ENCODE measurements around the gene TXNRD3.

TXNRD3 gene

GRCh38 chr3:126654571-126655383 lies at the start of gene TXNRD3:
Gene TXNRD3, minus strand, starts transcription at chr3:126655124.
- ChIA-PET POLR2A (ENCODE audit: low non-redundant PET) (interaction anchor here (0.6 kb wide), 1 partner anchor 8 kb away, joined by 3 read pairs; no protein-coding TSS in a partner anchor), CTCF (interaction anchor here (0.6 kb wide), 1 partner anchor 889 kb away, joined by 4 read pairs; no protein-coding TSS in a partner anchor)
- peak within 1 kb of the TSS; percentile 70 for H3K27ac ChIP-seq

DNA sequence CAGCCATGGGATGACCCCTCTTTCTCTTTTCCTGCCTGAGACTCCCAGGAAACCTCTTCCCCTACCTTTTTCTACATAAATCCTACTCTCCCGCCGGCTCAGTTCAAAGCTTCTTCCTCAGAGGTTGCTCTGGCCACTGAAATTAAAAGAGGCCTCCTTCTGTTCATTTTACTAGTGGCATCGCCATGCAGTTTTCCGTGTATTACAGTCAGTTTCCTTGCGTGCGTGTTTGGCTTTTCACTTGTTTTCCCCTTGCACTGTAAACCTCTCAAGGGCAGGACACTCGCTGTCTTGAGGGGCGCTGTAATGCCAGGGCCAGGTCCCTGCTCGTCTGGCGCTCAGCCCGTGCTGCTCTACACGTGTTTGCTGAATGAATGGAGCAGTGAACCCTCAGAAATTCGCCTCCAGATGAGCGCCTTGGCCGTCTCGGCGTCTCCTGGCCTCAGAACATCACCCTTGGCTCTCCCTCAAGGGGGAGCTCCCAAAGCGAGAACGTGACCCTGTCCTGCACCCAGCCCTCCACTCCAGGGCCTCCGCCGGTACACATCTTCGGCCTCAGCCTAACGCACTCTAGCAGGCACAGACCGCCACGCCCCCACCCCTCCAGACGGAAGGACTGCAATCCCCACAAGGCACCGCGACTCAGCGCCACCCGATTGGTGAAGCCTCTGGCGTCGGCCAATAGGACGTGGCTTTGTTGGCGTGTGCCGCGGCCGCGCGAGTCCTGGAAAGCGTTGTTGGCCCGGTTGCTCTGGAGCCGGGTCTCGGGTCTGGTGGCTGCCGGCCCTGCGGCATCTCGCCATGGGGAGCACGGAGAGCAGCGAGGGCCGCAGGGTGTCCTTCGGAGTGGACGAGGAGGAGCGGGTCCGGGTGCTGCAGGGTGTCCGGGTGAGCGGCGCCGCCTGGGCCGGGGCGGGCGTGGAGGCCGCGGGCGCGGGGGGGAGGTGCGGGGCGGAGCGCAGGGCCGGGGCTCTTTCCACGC lies 48.9 kb upstream of the TXNRD3 start, which contains the start of gene CHCHD6:
CHCHD6 (plus strand) TSS at position 729 of the 982 bp plus-strand sequence; CDS start at position 802, 73 bp downstream.
- ChIA-PET POLR2A (ENCODE audit: low non-redundant PET) (no interaction called here), CTCF (interaction anchor here (0.6 kb wide), 1 partner anchor 291 kb away, joined by 4 read pairs; no protein-coding TSS in a partner anchor)
- peak; percentile 100 for DNase-seq (ENCODE audit: low spot score)
- H3K27ac ChIP-seq: no peak within 1 kb of the TSS; the same call in 1 of the 2 replicates
- TF ChIP-seq, protein P1, sequence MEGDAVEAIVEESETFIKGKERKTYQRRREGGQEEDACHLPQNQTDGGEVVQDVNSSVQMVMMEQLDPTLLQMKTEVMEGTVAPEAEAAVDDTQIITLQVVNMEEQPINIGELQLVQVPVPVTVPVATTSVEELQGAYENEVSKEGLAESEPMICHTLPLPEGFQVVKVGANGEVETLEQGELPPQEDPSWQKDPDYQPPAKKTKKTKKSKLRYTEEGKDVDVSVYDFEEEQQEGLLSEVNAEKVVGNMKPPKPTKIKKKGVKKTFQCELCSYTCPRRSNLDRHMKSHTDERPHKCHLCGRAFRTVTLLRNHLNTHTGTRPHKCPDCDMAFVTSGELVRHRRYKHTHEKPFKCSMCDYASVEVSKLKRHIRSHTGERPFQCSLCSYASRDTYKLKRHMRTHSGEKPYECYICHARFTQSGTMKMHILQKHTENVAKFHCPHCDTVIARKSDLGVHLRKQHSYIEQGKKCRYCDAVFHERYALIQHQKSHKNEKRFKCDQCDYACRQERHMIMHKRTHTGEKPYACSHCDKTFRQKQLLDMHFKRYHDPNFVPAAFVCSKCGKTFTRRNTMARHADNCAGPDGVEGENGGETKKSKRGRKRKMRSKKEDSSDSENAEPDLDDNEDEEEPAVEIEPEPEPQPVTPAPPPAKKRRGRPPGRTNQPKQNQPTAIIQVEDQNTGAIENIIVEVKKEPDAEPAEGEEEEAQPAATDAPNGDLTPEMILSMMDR (conservative IDR thresholded peaks at IDR 0.05; ENCODE audit: low read depth): no peak

More at GRCh38 chr3:126654571-126655383, at the start of gene TXNRD3:
- TF ChIP-seq, protein P1 (conservative IDR thresholded peaks at IDR 0.05; ENCODE audit: low read depth): peak; percentile 21; the same call in 1 of the 2 replicates
- DNase-seq (ENCODE audit: low spot score): peak; percentile 74

DNA sequence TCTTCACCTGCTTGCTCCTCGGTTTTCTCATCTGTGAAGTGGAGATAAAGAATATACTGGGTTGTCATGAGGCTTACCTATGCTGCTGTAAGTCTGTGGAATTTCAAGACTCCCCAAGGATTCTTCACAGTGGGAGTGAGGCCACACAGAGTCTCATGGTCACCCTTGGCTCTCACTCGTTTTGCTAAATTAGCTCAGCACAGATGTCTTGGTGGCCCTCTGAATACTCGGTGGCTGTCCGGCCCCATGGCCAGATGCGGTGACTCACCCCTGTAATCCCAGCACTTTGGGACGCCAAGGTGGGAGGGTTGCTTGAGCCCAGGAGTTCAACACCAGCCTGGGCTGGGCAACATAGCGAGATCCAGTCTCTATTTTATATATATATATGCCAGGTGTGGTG lies 44.1 kb upstream of the TXNRD3 start:
- TF ChIP-seq, protein P1 (conservative IDR thresholded peaks at IDR 0.05; ENCODE audit: low read depth): no peak
- CTCF ChIA-PET: interaction anchor here (0.6 kb wide), 1 partner anchor 703 kb away, joined by 3 read pairs; no protein-coding TSS in a partner anchor
- POLR2A ChIA-PET (ENCODE audit: low non-redundant PET): no interaction called here
- no peak for DNase-seq (ENCODE audit: low spot score)
- no peak overlapping the region for H3K27ac ChIP-seq

DNA sequence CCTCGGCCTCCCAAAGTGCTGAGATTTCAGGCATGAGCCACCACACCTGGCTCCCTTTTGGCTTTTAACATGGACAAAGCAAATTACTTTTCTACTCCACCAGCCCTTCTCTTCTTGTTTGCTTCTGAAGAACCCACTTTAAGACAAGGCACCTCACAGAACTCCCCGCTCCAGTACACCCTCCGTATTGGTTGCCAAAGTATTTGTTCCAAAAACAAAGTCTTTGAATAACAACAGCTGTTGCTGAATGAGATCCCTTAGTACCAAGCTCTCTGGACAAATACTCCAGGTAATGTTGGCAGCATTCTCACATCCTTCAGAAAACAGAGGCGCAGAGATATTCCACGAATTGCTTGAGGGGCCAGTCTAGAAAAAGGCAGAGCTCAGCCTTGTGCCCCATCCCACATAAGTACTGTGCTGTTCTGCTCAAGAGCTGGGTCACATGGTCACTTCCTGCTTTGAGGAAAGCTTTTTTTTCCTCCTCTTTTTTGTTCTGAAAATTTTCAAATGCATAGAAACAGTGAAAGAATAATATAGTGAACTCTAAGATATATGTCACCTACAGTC lies 41.9 kb upstream of the TXNRD3 start:
- POLR2A ChIA-PET (ENCODE audit: low non-redundant PET): no interaction called here
- no peak overlapping the region for H3K27ac ChIP-seq
- DNase-seq (ENCODE audit: low spot score): no peak
- TF ChIP-seq, protein P1 (conservative IDR thresholded peaks at IDR 0.05; ENCODE audit: low read depth): no peak
- CTCF ChIA-PET: interaction anchor here (1.8 kb wide), 1 partner anchor 55 kb away, joined by 4 read pairs; no protein-coding TSS in a partner anchor

DNA sequence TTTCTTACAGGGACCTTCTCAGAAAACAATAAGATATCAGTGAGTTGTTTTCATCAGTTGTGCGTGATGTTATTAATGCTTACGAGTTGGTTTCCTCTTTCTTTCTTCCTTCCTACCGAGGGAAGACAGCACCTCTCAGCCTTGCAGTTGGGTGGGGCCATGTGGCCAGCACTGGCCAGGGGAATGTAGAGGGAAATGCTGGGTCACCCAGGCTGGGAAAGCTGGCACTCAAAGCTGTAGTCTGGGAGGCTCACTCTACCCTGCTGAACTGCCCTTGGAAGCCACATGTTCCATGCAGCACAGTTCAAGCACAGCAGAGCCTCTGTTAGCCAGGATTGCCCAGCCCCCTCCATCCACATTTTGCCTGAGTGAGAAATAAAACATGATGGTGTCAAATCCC lies 39.0 kb upstream of the TXNRD3 start:
- CTCF ChIA-PET: no interaction called here
- no peak for DNase-seq (ENCODE audit: low spot score)
- TF ChIP-seq, protein P1 (conservative IDR thresholded peaks at IDR 0.05; ENCODE audit: low read depth): no peak
- POLR2A ChIA-PET (ENCODE audit: low non-redundant PET): no interaction called here
- no peak overlapping the region for H3K27ac ChIP-seq
